Transverse colon (tissue), 4 donors: ENCODE results near the gene KLHL29.

Source experiments
- CTCF ChIP-seq, 5 experiments: fragments of 200-600 bp in 3 of 5; fragments of 450-650 bp in 2 of 5; sonication (generic) in 3 of 5; IDR thresholded peaks; 1 replicate in 2 of 5; 2 replicates in 3 of 5; pipeline ENCODE4 v1.5.1; 2016 to 2017; ENCODE audit warnings: antibody characterized with exemption in 5 of 5, inconsistent platforms in 3 of 5, mild to moderate bottlenecking in 2 of 5, moderate library complexity in 1 of 5
- EP300 ChIP-seq: sonication (generic); formaldehyde crosslinking; IDR thresholded peaks from one replicate; pipeline ENCODE4 v1.6.1; 2017; ENCODE audit warnings: antibody characterized with exemption, low read depth
- POLR2A ChIP-seq: fragments of 450-650 bp; IDR thresholded peaks from one replicate; pipeline ENCODE4 v1.6.1; 2016; ENCODE audit warnings: antibody characterized with exemption, mild to moderate bottlenecking, moderate library complexity
- POLR2AphosphoS5 ChIP-seq, 3 donors: sonication (generic); formaldehyde crosslinking; IDR thresholded peaks; one replicate each; pipeline ENCODE4 v1.6.1; 2016; ENCODE audit warnings: antibody characterized with exemption in 3 of 3

- TF ChIP-seq CTCF (IDR thresholded peaks at IDR 0.05) (no peak), EP300 (no peak), POLR2AphosphoS5 (IDR thresholded peaks at IDR 0.05) (no peak), POLR2A (no peak)
Observed at GRCh38 chr2:23363831-23364230, 21.1 kb upstream of the KLHL29 start.
